ENCODE results near the gene ENTREP1. TPM values are rescaled to one million over a fixed set of nuclear protein-coding genes. Genes with fewer than 3 reads are reported as not detected.
A peak's percentile ranks its signal among the peaks of the same experiment; 100 is the strongest.

ENTREP1 gene
- total RNA-seq, 1 donor from 2014 or later: 22.1 TPM

GRCh38 chr9:69326261-69326660 lies 1.2 kb downstream of the ENTREP1 start:
- Histone ChIP-seq H3K36me3 (no peaks in the 10 kb centered on the region), H3K4me3 (peak overlapping the region; percentile 81), H3K9me3 (replicated peaks) (no peaks in the 10 kb centered on the region), H3K4me1 (peaks cover 48% of the 10 kb centered on the region), H3K27me3 (ENCODE audit: low read depth) (peaks cover 5% of the 10 kb centered on the region), H3K27ac (replicated peaks) (peak overlapping the region; percentile 91)
- TF ChIP-seq CTCF (IDR thresholded peaks at IDR 0.05; ENCODE audit: borderline replicate concordance): no peak
- intact Hi-C loops (cut with micrococcal nuclease): loop anchor here (10.0 kb wide), 1 partner anchor 71 kb away; no protein-coding TSS in a partner anchor
- peak; percentile 21 for DNase-seq

GRCh38 chr9:69330580-69330979 lies 5.6 kb downstream of the ENTREP1 start:
- Histone ChIP-seq H3K27ac (replicated peaks) (no peak overlapping the region), H3K36me3 (no peaks in the 10 kb centered on the region), H3K4me1 (peaks cover 34% of the 10 kb centered on the region)

GRCh38 chr9:69331444-69331843 lies 6.4 kb downstream of the ENTREP1 start:
- intact Hi-C loops (cut with micrococcal nuclease): no loop called here
- Histone ChIP-seq H3K9me3 (replicated peaks) (no peaks in the 10 kb centered on the region), H3K27me3 (ENCODE audit: low read depth) (no peaks in the 10 kb centered on the region), H3K27ac (replicated peaks) (no peak overlapping the region), H3K36me3 (no peaks in the 10 kb centered on the region), H3K4me3 (no peak overlapping the region), H3K4me1 (peaks cover 27% of the 10 kb centered on the region)
- DNase-seq: no peak
- no peak for TF ChIP-seq CTCF (IDR thresholded peaks at IDR 0.05; ENCODE audit: borderline replicate concordance)

More at GRCh38 chr9:69330580-69330979, 5.6 kb downstream of the ENTREP1 start:
- Histone ChIP-seq H3K4me3 (no peak overlapping the region), H3K9me3 (replicated peaks) (no peaks in the 10 kb centered on the region), H3K27me3 (ENCODE audit: low read depth) (no peaks in the 10 kb centered on the region)
- TF ChIP-seq CTCF (IDR thresholded peaks at IDR 0.05; ENCODE audit: borderline replicate concordance): no peak
- DNase-seq: no peak
- intact Hi-C loops (cut with micrococcal nuclease): no loop called here

- peaks cover 27% of the 10 kb centered on the region for H3K4me1 ChIP-seq
- intact Hi-C loops (cut with micrococcal nuclease): no loop called here
- no peaks in the 10 kb centered on the region for H3K36me3 ChIP-seq
- H3K27me3 ChIP-seq (ENCODE audit: low read depth): no peaks in the 10 kb centered on the region
- H3K27ac ChIP-seq (replicated peaks): no peak overlapping the region
- TF ChIP-seq CTCF (IDR thresholded peaks at IDR 0.05; ENCODE audit: borderline replicate concordance): no peak
- H3K9me3 ChIP-seq (replicated peaks): no peaks in the 10 kb centered on the region
- DNase-seq: no peak
- no peak overlapping the region for H3K4me3 ChIP-seq
Measured at GRCh38 chr9:69332067-69332685, 7.2 kb downstream of the ENTREP1 start.

- Histone ChIP-seq H3K4me3 (no peak overlapping the region), H3K9me3 (replicated peaks) (no peaks in the 10 kb centered on the region), H3K4me1 (peaks cover 23% of the 10 kb centered on the region), H3K36me3 (no peaks in the 10 kb centered on the region), H3K27me3 (ENCODE audit: low read depth) (no peaks in the 10 kb centered on the region), H3K27ac (replicated peaks) (no peak overlapping the region)
- TF ChIP-seq CTCF (IDR thresholded peaks at IDR 0.05; ENCODE audit: borderline replicate concordance): no peak
- no peak for DNase-seq
- intact Hi-C loops (cut with micrococcal nuclease): no loop called here
Measured at GRCh38 chr9:69333716-69334115, 8.7 kb downstream of the ENTREP1 start.
